A673 (cell line): ENCODE data around the gene MT1F. TPM values are rescaled to one million over a fixed set of nuclear protein-coding genes. Genes with fewer than 3 reads are reported as not detected.
A peak's percentile ranks its signal among the peaks of the same experiment; 100 is the strongest.

Source experiments
- BruUV-seq: library from RNA; stranded (reverse); fragments of 400-500 nt; replicated peaks from 2 replicates; lab custom pipeline; 2021; lab: Mats Ljungman, UMichigan
- CTCF ChIA-PET: fragments of 300-600 bp; sonication (Branson Sonifier 250); formaldehyde crosslinking; loops from one replicate; lab custom pipeline; 2022; ENCODE audit warnings: antibody characterized with exemption; lab: Charles Lee
- POLR2A ChIA-PET: fragments of 300-600 bp; sonication (Branson Sonifier 250); formaldehyde crosslinking; loops from one replicate; lab custom pipeline; 2022; ENCODE audit warnings: antibody characterized with exemption; ENCODE audit not compliant: low non-redundant PET; lab: Charles Lee
- DNase-seq: peaks from one replicate; pipeline ENCODE4 v3.0.0-alpha.2; 2015; ENCODE audit warnings: low spot score
- H3K27ac ChIP-seq: fragments of 200-600 bp; sonication (generic); 2 replicates; pipeline ENCODE4 v1.5.1; 2016; ENCODE audit warnings: mixed run types, low read depth, mild to moderate bottlenecking, mixed read lengths, antibody characterized with exemption, low read length; ENCODE audit not compliant: poor library complexity, severe bottlenecking
- H3K27me3 ChIP-seq: fragments of 200-600 bp; sonication (generic); replicated peaks from 2 replicates; pipeline ENCODE4 v1.6.1; 2017; ENCODE audit warnings: mixed run types, low read depth, mild to moderate bottlenecking, mixed read lengths, antibody characterized with exemption, low read length; ENCODE audit not compliant: insufficient read depth, poor library complexity
- H3K36me3 ChIP-seq: fragments of 200-600 bp; sonication (generic); 2 replicates; pipeline ENCODE4 v1.6.1; 2016; ENCODE audit warnings: mixed run types, mild to moderate bottlenecking, mixed read lengths, antibody characterized with exemption, low read length; ENCODE audit not compliant: insufficient read depth, poor library complexity, severe bottlenecking
- H3K4me1 ChIP-seq: fragments of 200-600 bp; sonication (generic); 2 replicates; pipeline ENCODE4 v1.6.1; 2017; ENCODE audit warnings: mixed run types, mild to moderate bottlenecking, mixed read lengths, antibody characterized with exemption, low read length; ENCODE audit not compliant: insufficient read depth, poor library complexity, severe bottlenecking
- H3K4me3 ChIP-seq: fragments of 200-600 bp; sonication (generic); 2 replicates; pipeline ENCODE4 v1.5.1; 2016; ENCODE audit warnings: low read depth, mixed run types, mild to moderate bottlenecking, mixed read lengths, low read length; ENCODE audit not compliant: poor library complexity, severe bottlenecking
- H3K9me3 ChIP-seq: fragments of 200-600 bp; sonication (generic); 2 replicates; pipeline ENCODE4 v1.6.1; 2016; ENCODE audit warnings: mixed run types, low read depth, mild to moderate bottlenecking, mixed read lengths, antibody characterized with exemption, low read length; ENCODE audit not compliant: poor library complexity, severe bottlenecking
- CTCF ChIP-seq: fragments of 300-800, 200-600 bp; sonication (generic); conservative IDR thresholded peaks from 2 replicates; pipeline ENCODE4 v1.5.1; 2017; ENCODE audit warnings: low read depth, mild to moderate bottlenecking, antibody characterized with exemption, low read length, moderate library complexity, mixed read lengths
- EZH2 ChIP-seq: fragments of 200-600 bp; sonication (generic); IDR thresholded peaks from 2 replicates; pipeline ENCODE4 v1.6.1; 2017; ENCODE audit warnings: borderline replicate concordance, low read depth, mild to moderate bottlenecking, mixed read lengths, antibody characterized with exemption, low read length; ENCODE audit not compliant: poor library complexity, severe bottlenecking
- intact Hi-C: fragments of 100-400 bp; cut with micrococcal nuclease; formaldehyde crosslinking; loops from one replicate; pipeline ENCODE4 v1.10.0; 2022; ENCODE audit not compliant: unreplicated experiment
- total RNA-seq: library from RNA; stranded (reverse); gene quantifications from 2 replicates; pipeline ENCODE4 v1.2.3, GENCODE V29; 2021

Gene MT1F
- total RNA-seq, 1 experiment from 2014 or later = 26.9 TPM

GRCh38 chr16:56652600-56652999 is 5.2 kb upstream of the MT1F start:
- H3K4me3 ChIP-seq = no peak overlapping the region
- no peak overlapping the region for H3K27ac ChIP-seq
- BruUV-seq = no TSS peak
- H3K4me1 ChIP-seq = no peaks in the 10 kb centered on the region
- H3K36me3 ChIP-seq = no peaks in the 10 kb centered on the region
- peaks cover 3% of the 10 kb centered on the region for H3K27me3 ChIP-seq
- no peak for DNase-seq
- POLR2A ChIA-PET = no interaction called here
- intact Hi-C loops = no loop called here
- CTCF ChIA-PET = interaction anchor here (0.7 kb wide), 1 partner anchor 37 kb away, joined by 8 read pairs; no protein-coding TSS in a partner anchor
- H3K9me3 ChIP-seq = no peaks in the 10 kb centered on the region
- no peak for TF ChIP-seq EZH2
- no peak for TF ChIP-seq CTCF

GRCh38 chr16:56653218-56653617 is 4.5 kb upstream of the MT1F start:
- H3K9me3 ChIP-seq = no peaks in the 10 kb centered on the region
- TF ChIP-seq EZH2 = no peak
- TF ChIP-seq CTCF = no peak
- BruUV-seq = no TSS peak
- ChIA-PET POLR2A (no interaction called here), CTCF (interaction anchor here (0.7 kb wide), 1 partner anchor 36 kb away, joined by 8 read pairs; no protein-coding TSS in a partner anchor)
- intact Hi-C loops = no loop called here
- DNase-seq = no peak
- H3K4me3 ChIP-seq = no peak overlapping the region
- no peaks in the 10 kb centered on the region for H3K36me3 ChIP-seq
- H3K27ac ChIP-seq = no peak overlapping the region
- no peaks in the 10 kb centered on the region for H3K4me1 ChIP-seq
- H3K27me3 ChIP-seq = peaks cover 2% of the 10 kb centered on the region

- TSS peak; percentile 84 for BruUV-seq
- Histone ChIP-seq H3K27ac (no peak overlapping the region), H3K36me3 (no peaks in the 10 kb centered on the region), H3K27me3 (peaks cover 12% of the 10 kb centered on the region), H3K9me3 (no peaks in the 10 kb centered on the region), H3K4me1 (no peaks in the 10 kb centered on the region), H3K4me3 (peak overlapping the region; percentile 66)
- CTCF ChIA-PET = no interaction called here
- DNase-seq = no peak
- POLR2A ChIA-PET = no interaction called here
- TF ChIP-seq CTCF (no peak), EZH2 (no peak)
- intact Hi-C loops = no loop called here
These were observed 642 bp downstream of the MT1F start for GRCh38 chr16:56658327-56658875.
